Spleen (tissue), 11 donors: ENCODE measurements around the gene CDK14. TPM values are rescaled to one million over a fixed set of nuclear protein-coding genes. Genes with fewer than 3 reads are reported as not detected.
A peak's percentile ranks its signal among the peaks of the same experiment; 100 is the strongest.

ENCODE experiments used
- DNase-seq: peaks from one replicate; pipeline ENCODE4 v3.0.0-alpha.2; 2020
- H3K27ac ChIP-seq, 8 donors: fragments of 200-600 bp; sonication (generic) in 7 of 8; 1 replicate in 4 of 8; 2 replicates in 4 of 8; pipeline versions ENCODE4 v1.5.0 to v1.8.0; 2016 to 2021; ENCODE audit warnings: inconsistent platforms in 4 of 8, mild to moderate bottlenecking in 4 of 8, moderate library complexity in 1 of 8
- H3K27me3 ChIP-seq, 7 donors: fragments of 200-600 bp; sonication (generic) in 6 of 7; replicated peaks in 1 of 7; 1 replicate in 4 of 7; 2 replicates in 3 of 7; pipeline versions ENCODE4 v1.5.0 to v1.8.0; 2016 to 2021; ENCODE audit warnings: inconsistent platforms in 3 of 7, mild to moderate bottlenecking in 1 of 7
- H3K36me3 ChIP-seq, 6 donors: fragments of 200-600 bp; sonication (generic) in 5 of 6; 1 replicate in 4 of 6; 2 replicates in 2 of 6; pipeline versions ENCODE4 v1.5.0 to v1.8.0; 2016 to 2021; ENCODE audit warnings: inconsistent platforms in 2 of 6
- H3K4me1 ChIP-seq, 6 donors: fragments of 200-600 bp; sonication (generic) in 5 of 6; 1 replicate in 3 of 6; 2 replicates in 3 of 6; pipeline versions ENCODE4 v1.5.0 to v1.8.0; 2016 to 2021; ENCODE audit warnings: inconsistent platforms in 3 of 6
- H3K4me3 ChIP-seq, 8 donors: fragments of 200-600 bp; sonication (generic) in 7 of 8; 1 replicate in 4 of 8; 2 replicates in 4 of 8; pipeline versions ENCODE4 v1.5.0 to v1.8.0; 2016 to 2021; ENCODE audit warnings: inconsistent platforms in 4 of 8, mild to moderate bottlenecking in 4 of 8, moderate library complexity in 2 of 8
- H3K9me3 ChIP-seq, 8 donors: fragments of 200-600 bp; sonication (generic) in 7 of 8; 1 replicate in 4 of 8; 2 replicates in 4 of 8; pipeline versions ENCODE4 v1.5.0 to v1.8.0; 2016 to 2021; ENCODE audit warnings: inconsistent platforms in 4 of 8
- CTCF ChIP-seq, 11 experiments: fragments of 200-600 bp in 7 of 11; fragments of 450-650 bp in 4 of 11; sonication (generic) in 4 of 11; IDR thresholded peaks in 8 of 11; conservative IDR thresholded peaks in 3 of 11; 1 replicate in 7 of 11; 2 replicates in 4 of 11; pipeline versions ENCODE4 v1.4.0 to v1.8.0; 2016 to 2021; ENCODE audit warnings: antibody characterized with exemption in 11 of 11, inconsistent platforms in 4 of 11, mild to moderate bottlenecking in 1 of 11
- POLR2A ChIP-seq, 3 donors: fragments of 450-650 bp; IDR thresholded peaks; one replicate each; pipeline ENCODE4 v1.5.1; 2017; ENCODE audit warnings: antibody characterized with exemption in 3 of 3, mild to moderate bottlenecking in 1 of 3
- POLR2AphosphoS5 ChIP-seq, 3 donors: sonication (generic); formaldehyde crosslinking; IDR thresholded peaks; one replicate each; pipeline ENCODE4 v1.5.1; 2017; ENCODE audit warnings: antibody characterized with exemption in 3 of 3
- WGBS, 5 donors: extraction: QIAGEN DNeasy Blood & Tissue Kit in 3 of 5; methylation state at CpG; one replicate each; pipeline versions ENCODE4 v1.1.5 to v1.1.7; 2013 to 2018; 5-methylcytosine and 5-hydroxymethylcytosine counted together
- intact Hi-C: fragments of 100-400 bp; cut with DNase I; formaldehyde crosslinking; loops from one replicate; pipeline ENCODE4 v1.15.0; 2023; ENCODE audit warnings: low total_unique reads
- polyA plus RNA-seq, 3 donors: library from polyadenylated mRNA; stranded (reverse); fragments of 200-250 nt; gene quantifications; one replicate each; pipeline ENCODE4 v1.2.1, GENCODE V29; 2013
- total RNA-seq, 7 donors: library from RNA; depleted of rRNA in 3 of 7; stranded (reverse); fragments of >200 nt in 3 of 7; fragmentation: NEBNext Ultra II Directional in 4 of 7; extraction: Animal tissue kit (Norgen Biotek cat#: 25700) in 4 of 7; gene quantifications; one replicate each; pipeline versions ENCODE4 v1.1.0 to v1.2.1, GENCODE V29; 2016 to 2021
- donor health status: healthy with polysubstance abuse.
- donor health status: DM: no; HTN: no; CAD: no; lungs with moderate emphysema.
- donor health status: DM: no; HTN: no; CAD: no.
- donor health status: Bipolar disorder and iron deficiency.
- donor health status: healthy.
- donor health status: DM: no; HTN: no; CAD: no.
- donor health status: DM: yes; HTN: yes; CAD: no.

CDK14 gene
- total and polyA plus RNA-seq, 10 donors, result 6.6 to 109 (median 51.2) TPM

GRCh38 chr7:90717296-90718060 is 121.4 kb downstream of the CDK14 start:
- H3K4me3 ChIP-seq, result no peak overlapping the region
- no peaks in the 10 kb centered on the region for H3K9me3 ChIP-seq
- TF ChIP-seq POLR2AphosphoS5 (IDR thresholded peaks at IDR 0.05) (no peak), CTCF (IDR thresholded peaks at IDR 0.05 in 8 of 11, conservative IDR thresholded peaks at IDR 0.05 in 3 of 11) (no peak)
- peaks cover 0 to 59% (median under 1%) of the 10 kb centered on the region in 6 donors for H3K4me1 ChIP-seq
- H3K27ac ChIP-seq, result peak overlapping the region in 1 of 8 donors; percentile 13
- no peaks in the 10 kb centered on the region for H3K27me3 ChIP-seq
- no peak for DNase-seq
- intact Hi-C loops, result no loop called here
- WGBS, 5 donors, result 77 to 90% (median 83%) methylated on average over 5 of the region's 5 CpGs
- no peaks in the 10 kb centered on the region for H3K36me3 ChIP-seq

GRCh38 chr7:90719155-90719554 is 123.0 kb downstream of the CDK14 start:
- H3K9me3 ChIP-seq, result no peaks in the 10 kb centered on the region
- H3K27ac ChIP-seq, result no peak overlapping the region
- 81 to 95% (median 93%) methylated on average over 3 of the region's 3 CpGs for WGBS, 5 donors
- no peaks in the 10 kb centered on the region for H3K36me3 ChIP-seq
- no peak for TF ChIP-seq POLR2AphosphoS5 (IDR thresholded peaks at IDR 0.05)
- TF ChIP-seq CTCF (IDR thresholded peaks at IDR 0.05 in 8 of 11, conservative IDR thresholded peaks at IDR 0.05 in 3 of 11), result no peak
- TF ChIP-seq POLR2A (IDR thresholded peaks at IDR 0.05), result no peak
- intact Hi-C loops, result no loop called here
- H3K4me3 ChIP-seq, result no peak overlapping the region
- no peak for DNase-seq
- peaks cover 0 to 70% (median 9%) of the 10 kb centered on the region in 6 donors for H3K4me1 ChIP-seq
- H3K27me3 ChIP-seq, result no peaks in the 10 kb centered on the region

- Histone ChIP-seq H3K4me1 (peaks cover 4 to 70% (median 19%) of the 10 kb centered on the region in 6 donors), H3K27ac (peak overlapping the region in 4 of 8 donors; percentile 5 to 38 (median 34)), H3K27me3 (no peaks in the 10 kb centered on the region), H3K9me3 (no peaks in the 10 kb centered on the region), H3K4me3 (no peak overlapping the region), H3K36me3 (no peaks in the 10 kb centered on the region)
- 57 to 70% (median 67%) methylated on average over 4 of the region's 4 CpGs for WGBS, 5 donors
- intact Hi-C loops, result no loop called here
- TF ChIP-seq POLR2AphosphoS5 (IDR thresholded peaks at IDR 0.05), result no peak
- TF ChIP-seq POLR2A (IDR thresholded peaks at IDR 0.05), result no peak
- TF ChIP-seq CTCF (IDR thresholded peaks at IDR 0.05 in 8 of 11, conservative IDR thresholded peaks at IDR 0.05 in 3 of 11), result no peak
- no peak for DNase-seq
Measured at GRCh38 chr7:90720984-90721760, 125.1 kb downstream of the CDK14 start.

DNA sequence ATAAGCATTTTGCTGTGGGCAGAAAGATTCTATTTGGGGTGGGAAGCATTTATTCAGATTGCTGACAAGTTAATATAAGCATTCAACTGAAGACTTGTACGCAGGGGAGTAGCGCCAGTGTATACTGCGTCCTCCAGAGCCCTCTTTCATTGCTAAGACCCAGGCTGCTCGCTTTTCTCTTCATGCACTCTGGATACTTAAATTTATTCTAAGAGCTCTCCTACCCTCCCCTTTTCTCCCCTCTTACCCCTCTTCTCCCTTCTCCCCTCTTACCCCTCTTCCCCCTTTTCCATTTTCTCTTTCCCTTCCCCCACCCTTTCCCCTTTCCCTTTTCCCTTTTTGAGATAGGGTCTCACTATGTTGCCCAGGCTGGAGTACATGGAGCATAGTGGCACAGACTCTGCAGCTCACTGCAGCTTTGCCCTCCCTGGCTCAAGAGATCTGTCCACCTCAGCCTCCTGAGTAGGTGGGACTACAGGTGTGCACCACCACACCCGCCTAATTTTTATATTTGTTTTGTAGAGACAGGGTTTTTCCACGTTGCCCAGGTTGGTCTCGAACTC is 125.8 kb downstream of the CDK14 start:
- H3K27ac ChIP-seq, result peak overlapping the region in 4 of 8 donors; percentile 5 to 38 (median 34)
- no peaks in the 10 kb centered on the region for H3K27me3 ChIP-seq
- TF ChIP-seq CTCF (IDR thresholded peaks at IDR 0.05 in 8 of 11, conservative IDR thresholded peaks at IDR 0.05 in 3 of 11), result no peak
- TF ChIP-seq POLR2AphosphoS5 (IDR thresholded peaks at IDR 0.05), result no peak
- no peak for TF ChIP-seq POLR2A (IDR thresholded peaks at IDR 0.05)
- no peaks in the 10 kb centered on the region for H3K9me3 ChIP-seq
- 88 to 94% (median 91%) methylated on average over 7 of the region's 7 CpGs for WGBS, 5 donors
- no peak overlapping the region for H3K4me3 ChIP-seq
- H3K36me3 ChIP-seq, result no peaks in the 10 kb centered on the region
- H3K4me1 ChIP-seq, result peaks cover 7 to 70% (median 25%) of the 10 kb centered on the region in 6 donors
- no peak for DNase-seq
- intact Hi-C loops, result no loop called here
